GM21786 (cell line): ENCODE measurements around the gene SCAMP1.
"Not testable (repeated sequence)": the region's sequence is repeated elsewhere in the genome, so short reads cannot be mapped to it uniquely, and the experiment has no call there.

ENCODE experiments used
- ATAC-seq: cut with Tn5 transposase; IDR thresholded peaks from one replicate; pipeline ENCODE4 v1.9.1; 2021; ENCODE audit not compliant: unreplicated experiment

Gene SCAMP1

DNA sequence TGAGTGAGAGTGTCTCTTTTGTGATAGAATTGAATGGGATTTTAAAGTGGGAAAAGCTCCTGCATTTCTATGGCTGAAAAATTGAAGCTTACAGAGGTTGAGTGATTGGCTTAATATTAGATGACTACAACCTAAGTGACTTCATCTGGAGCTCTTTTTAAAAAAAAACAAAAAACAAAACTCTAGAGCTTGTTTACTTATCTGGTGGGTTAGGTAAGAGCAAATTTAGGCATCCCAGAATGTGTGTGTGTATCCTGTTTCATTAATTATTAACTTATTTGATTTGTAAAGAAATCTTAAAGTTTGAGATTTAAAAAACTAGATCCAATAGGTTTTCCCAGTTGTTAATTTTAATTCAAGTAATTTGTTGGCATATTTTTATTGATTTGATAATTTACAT, 60.1 kb downstream of the SCAMP1 start:
- ATAC-seq: no peak

DNA sequence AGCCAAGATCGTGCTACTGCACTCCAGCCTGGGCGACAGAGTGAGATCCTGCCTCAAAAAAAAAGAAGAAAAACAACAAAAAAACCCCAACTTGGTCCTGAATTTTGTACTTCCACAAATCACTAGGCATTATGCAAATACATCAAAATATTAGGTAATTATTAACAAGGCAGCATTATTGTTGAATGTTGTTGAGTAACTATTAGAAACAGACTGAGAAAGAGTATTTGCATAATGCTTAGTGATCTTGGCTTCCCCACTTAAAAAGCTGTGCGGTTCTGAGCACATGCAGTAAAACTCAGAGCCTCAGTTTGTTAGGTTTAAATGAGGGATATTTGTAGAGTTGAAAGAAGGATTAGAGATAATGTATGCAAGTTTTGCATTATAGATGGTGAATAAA, 64.2 kb downstream of the SCAMP1 start:
- no peak for ATAC-seq

DNA sequence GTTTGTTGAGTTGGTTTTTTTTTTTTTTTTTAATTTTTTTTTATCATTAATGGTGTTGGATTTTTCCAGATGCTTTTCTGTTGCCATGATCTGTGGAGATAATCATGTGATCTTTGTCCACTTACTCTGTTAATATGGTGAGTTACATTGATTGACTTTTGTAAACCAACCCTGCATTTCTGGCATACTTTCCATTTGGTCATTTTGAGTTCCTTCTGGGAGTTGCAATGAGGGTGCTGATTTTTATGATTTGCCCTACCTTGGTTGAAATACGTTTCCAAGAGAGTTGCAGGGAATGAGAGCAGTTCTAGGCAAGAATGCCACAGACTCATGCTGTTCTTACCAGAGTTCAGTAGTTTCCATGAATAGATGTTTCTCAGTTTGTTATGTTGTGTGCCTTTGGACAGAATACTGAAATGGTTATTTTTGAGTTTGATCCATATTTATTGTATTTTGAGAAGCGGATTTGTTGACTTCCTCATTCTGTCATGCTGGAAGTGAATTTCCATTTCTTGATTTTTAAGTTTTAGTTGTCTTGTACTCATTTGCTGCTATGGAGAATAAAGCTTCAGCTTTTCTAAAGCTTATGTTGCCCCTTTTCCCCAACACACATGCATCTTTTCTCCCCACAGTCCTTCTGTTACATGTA, 69.0 kb downstream of the SCAMP1 start:
- no peak for ATAC-seq

DNA sequence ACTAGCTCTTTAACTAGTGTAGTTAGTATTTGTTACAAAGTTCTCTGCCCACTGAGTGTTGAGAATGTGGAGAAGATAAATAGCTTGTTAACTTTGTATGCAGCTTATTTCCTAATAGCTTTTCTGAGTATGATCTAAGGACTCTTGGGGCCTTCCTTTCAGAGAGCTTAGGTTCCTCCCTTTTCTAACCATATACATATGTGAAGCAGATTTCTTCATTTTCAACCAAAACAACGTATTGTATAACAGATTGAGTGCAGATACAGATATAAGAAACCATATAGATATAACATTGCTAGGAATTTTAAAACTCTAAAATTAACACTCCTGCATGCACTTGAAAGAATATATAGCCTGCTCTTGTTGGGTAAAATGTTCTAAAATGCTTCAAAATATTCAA, 70.4 kb downstream of the SCAMP1 start:
- no peak for ATAC-seq

DNA sequence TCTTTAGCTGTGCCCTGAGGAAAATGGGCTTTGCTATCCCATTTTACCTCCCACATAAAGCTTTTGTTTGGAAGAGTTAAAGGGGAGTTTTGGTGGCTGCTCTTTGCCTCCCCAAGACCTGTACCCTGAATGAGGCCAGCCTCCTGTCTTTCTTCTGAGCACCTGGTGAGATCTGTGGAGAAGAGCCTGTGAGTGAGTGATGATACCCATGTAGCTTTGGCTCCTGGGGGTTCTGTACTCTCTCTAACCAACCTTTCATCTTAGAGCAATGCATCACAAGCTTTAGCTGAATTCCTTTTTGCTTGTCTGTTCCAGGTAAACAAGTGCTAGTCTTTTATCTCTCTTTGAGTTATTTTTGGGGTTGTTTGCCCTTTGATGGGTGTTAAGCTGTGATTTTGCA, 73.6 kb downstream of the SCAMP1 start:
- no peak for ATAC-seq

DNA sequence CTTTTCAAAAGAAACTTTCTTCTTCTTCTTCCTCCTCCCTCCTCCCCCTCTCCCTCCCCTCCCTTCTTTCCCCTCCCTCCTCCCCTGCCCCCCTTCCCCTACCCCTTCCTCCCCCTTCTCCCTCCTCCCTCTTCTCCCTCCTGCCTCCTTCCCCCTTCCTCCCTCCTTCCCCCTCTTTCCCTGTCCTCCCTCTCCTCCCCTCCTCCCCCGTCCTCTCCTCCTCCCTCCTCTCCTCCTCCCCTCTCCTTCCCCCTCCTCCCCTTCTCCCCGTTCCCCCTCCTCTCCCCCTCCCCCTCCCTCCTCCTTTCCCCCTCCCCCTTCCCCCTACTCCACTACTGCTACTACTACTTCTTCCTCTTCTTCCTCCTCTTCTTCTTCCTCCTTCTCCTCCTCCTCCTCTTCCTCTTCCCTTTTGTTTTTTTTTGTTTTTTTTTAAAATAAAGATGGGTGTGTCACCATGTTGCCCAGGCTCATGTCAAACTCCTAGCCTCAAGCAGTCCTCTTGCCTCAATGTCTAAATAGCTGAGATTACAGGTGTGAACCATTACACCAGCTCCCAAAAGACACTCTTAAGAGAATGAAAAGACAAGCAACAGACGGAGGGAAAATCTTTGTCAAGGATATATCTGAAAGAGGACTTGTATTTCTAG, 87.5 kb downstream of the SCAMP1 start:
- no peak for ATAC-seq

DNA sequence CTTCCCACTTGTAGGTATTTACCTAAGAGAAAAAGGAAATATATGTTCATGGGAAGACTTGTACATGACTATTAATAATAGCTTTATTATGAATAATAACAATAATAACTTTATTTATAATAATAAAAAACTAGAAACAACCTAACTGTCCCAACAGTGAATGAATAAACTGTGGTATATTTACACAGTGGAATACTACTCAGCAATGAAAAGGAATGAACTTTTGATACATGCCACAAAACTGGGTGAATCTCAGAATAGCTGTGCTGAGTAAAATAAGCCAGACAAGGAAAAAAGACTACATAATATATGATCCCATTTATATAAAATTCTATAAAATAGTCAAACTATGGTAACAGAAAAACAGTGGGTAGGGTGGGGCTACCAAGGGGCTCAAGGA, 88.7 kb downstream of the SCAMP1 start:
- ATAC-seq: no peak

DNA sequence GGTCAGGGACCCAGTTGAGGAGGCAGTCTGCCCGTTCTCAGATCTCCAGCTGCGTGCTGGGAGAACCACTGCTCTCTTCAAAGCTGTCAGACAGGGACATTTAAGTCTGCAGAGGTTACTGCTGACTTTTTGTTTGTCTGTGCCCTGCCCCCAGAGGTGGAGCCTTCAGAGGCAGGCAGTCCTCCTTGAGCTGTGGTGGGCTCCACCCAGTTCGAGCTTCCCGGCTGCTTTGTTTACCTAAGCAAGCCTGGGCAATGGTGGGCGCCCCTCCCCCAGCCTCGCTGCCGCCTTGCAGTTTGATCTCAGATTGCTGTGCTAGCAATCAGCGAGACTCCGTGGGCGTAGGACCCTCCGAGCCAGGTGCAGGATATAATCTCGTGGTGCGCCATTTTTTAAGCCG, 97.1 kb downstream of the SCAMP1 start:
- ATAC-seq: not testable (repeated sequence)

DNA sequence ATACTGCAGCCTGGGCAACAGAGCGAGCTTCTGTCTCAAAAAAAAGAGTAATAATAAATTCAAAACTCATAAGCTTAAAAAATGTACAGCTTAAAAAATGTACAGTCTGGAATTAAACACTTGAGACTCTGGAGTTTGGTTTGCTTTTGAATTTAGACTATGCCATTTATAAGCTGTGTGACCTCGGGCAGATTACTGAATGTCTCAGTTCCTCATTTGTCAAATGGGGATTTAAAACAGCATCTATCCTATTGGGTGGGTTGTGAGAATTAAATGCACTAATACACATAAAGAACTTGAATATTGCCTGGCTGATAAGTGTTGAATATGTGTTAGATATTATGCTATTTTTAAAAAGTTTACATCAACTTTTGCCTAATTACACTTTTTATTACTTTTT, 98.4 kb downstream of the SCAMP1 start:
- no peak for ATAC-seq

DNA sequence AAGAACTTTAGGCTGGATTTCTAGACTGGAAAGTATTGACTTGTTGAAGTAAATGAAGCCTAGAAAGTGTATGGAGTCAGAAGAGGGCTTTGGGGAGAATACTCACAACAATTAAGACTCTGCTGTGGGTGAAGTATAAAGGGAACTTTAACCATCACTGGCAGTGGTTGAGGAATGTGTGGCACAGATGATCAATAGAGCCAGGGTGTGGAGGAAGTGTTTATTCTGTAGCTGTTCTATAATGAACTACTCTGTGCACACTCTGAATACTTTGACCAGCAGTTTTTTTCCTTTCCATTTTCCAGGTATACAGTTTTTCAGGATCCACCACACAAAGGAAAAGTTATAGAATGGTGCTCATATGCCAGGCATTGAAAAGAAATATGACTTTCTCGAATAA, 106.7 kb downstream of the SCAMP1 start:
- ATAC-seq: no peak

DNA sequence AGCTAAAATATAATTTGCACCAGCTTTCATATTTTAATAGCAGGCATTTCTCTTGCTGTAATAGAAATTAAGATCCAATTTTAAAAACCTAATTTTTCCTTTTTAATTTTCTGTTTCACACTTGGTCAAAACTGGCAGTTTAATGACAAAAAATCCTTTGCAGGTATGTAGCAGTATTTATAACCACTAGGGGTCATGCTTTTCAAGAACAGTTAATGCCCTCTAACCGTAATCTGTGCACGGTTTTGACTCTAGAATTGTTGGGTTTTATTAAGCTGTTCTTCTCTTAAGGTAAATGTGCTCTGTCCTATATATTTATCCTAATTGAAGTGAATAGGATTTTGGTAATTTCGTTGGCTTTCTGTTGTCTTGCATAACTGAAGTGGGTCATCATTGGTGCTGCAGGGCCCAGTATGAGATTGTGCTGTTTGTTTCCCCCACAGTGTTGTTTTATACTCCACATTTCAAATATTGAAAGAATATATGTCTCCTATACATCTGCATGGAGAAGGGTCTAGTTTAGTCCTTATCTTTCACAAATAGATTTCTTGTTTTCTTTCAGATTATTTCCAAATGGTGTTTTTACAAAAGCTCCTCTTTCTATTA, 107.4 kb downstream of the SCAMP1 start:
- no peak for ATAC-seq

DNA sequence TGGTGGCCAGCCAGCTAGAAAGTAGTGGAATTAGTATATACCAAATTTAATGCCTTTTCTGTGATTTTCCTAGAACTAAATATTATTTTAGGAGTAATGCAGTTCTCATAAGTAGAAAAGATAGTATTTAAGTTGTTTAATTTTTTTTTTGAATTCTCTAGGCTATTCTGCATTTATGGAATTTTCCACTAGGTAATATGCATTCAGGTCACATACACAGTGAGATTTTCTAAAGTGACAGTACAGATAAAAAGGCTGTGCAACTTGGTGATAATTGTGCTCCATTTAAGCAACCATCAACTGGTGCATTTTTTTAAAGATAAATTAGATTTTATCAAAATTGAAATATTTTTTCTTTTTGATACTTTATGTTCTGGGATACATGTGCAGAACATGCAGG, 111.5 kb downstream of the SCAMP1 start:
- ATAC-seq: no peak

DNA sequence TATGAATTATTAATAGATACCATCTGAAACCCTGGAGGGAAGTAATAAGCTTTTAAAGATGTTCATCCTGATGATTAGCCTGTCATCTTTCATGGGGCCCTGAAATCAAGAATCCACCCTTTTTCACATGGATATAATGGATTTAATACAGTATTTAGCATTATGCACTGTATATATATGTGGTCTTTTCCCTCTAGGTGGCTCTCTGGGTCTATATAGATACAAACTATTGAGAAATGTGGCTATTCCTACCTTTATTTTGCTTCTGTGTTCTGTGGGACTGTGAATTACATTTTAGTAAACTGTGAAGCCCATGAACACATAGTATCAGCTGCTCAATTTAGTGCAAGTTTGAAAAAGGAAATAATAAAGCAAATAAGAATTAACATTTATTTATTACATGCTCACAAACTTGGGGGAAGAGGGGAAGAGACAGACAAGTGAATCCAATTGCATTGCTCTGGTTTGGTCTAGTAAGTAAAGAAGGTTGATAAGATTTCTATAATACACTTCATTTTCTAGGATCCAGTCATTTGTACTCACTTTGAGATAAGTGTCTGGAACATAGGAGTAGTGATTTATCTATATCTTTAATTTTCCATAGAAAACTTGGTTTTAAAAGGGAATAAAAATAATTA, 112.2 kb downstream of the SCAMP1 start:
- ATAC-seq: no peak

DNA sequence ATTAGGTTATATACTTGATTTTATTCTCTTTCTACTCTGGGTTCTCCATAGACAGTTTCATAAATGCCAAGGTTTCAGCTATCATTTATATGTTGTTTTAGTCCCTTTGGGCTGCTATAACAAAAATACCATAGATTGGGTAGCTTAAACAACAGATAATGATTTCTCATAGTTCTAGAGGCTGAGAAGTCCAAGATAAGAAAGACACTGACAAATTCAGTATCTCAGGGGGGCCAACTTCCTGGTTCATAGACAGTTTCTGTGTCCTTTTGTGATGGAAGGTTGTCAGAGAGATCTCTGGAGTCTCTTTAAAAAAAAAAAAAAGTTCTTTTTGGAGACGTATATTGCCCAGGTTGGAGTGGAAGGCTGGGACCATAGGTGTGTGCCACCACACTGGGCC, 113.3 kb downstream of the SCAMP1 start:
- no peak for ATAC-seq

DNA sequence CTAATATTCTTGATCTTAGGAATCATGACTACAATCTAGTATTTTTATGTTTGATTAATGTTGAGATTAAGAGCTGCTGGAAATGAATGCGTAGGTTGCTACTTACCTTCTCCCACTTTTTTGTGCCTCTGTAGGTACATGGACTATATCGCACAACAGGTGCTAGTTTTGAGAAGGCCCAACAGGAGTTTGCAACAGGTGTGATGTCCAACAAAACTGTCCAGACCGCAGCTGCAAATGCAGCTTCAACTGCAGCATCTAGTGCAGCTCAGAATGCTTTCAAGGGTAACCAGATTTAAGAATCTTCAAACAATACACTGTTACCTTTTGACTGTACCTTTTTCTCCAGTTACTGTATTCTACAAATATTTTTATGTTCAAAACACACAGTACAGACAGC, 115.0 kb downstream of the SCAMP1 start:
- ATAC-seq: no peak

DNA sequence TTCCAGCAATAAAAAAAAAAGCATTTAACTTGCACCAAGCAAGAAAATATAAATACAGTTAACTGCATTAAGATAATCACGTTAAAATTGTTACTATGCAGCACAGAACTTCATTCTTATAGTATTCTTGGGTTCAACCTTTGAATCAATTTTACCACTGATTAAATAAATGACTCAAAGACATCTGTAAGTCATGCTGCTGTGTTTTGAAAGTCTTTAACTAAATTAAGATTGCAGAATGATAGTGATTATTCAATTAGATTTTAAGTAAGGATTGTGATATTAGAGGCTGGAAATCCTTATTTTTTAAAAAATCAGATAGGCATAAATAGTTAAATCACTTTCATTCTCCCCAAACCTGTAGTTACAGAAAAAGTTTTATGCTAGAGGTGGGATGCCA, 116.4 kb downstream of the SCAMP1 start:
- ATAC-seq: no peak

DNA sequence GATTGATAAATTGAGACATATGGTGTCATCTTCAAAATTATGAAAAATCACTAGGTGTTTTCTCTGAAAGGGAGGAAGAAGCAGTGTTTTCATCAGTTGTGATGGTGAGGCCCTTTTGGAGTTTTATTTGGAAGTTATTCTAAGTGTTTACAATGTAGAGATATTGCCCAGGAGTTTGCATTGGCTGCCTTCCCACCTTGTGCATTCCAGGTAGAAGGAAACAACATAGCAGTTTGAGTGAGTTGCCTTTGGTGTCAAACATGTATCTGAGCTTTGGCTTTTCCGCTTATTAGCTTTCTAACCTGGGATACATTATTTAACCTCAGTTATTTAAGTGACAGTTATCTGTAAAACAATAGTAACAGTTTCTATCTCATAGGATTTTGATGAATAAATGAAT, 122.5 kb downstream of the SCAMP1 start:
- no peak for ATAC-seq

DNA sequence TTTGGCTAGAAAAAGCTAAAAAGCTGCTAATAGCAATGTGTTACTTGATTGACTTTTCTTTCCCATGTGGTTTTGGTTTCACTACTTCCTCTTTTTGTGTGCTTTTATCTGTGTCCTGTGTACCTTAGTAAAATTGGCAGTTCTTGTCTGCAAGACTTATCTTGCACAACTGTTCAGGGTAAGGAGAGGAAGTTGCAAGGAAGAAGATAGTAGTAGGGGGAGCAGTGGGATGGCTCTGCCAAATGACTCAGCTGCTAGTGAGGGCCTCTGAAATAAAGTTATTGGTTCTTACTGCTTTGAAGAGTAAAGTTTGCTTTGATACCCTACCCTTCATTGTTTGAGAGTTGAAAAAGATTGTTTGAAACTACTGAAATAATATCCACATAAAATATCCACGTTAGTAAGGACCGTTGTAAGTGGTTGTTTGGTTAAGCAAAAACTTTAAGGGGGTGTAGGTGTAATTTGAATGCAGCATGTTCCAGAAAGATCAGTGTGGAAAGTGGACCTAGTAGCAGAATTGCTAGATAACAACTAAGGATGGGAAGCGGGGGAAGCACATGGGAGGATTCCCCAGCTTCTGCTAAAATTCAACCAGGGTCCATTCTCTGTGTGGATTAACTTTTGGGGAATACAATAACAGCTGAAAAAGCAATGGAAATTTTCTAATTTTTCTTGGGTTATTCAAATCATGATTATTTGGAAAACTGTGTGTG, 123.5 kb downstream of the SCAMP1 start:
- peak; percentile 86 for ATAC-seq

DNA sequence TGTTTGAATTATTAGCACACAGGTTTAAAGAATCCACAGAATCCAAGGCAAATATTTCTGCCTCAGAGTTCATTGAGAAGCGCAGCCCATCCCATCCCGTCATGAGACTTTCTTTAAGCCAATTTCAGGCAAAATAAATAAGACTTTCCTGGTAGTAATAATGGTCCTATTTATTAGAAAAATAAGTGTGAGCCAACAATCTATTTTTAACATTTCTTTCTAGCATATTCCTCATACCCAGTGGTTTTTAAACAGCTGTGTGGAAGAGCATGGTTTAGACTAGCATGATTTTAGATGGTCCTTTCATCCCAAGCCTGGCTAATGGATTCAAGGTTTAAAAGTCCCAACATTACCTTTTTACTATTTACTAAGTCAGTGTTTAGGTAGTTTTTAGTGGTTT, 125.8 kb downstream of the SCAMP1 start:
- no peak for ATAC-seq

DNA sequence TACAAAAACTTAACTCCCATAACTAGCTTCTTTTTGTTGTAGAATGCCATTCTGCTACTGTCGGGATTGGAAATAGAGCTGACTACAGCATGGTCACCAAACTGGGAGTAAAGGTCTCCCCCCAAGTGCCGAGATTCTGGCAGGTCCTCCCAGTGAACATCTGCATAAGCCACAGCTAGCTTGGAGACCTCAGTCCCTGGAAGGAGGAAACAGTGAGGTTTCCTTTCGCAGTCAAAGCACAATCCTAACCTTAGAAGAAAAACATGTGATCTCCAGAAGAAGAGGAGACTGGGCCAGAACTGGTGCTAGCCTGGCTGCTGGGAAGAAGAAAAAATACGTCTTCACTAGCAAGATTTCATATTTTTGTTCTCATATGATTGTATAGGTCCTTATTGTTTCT, 127.4 kb downstream of the SCAMP1 start:
- ATAC-seq: no peak

DNA sequence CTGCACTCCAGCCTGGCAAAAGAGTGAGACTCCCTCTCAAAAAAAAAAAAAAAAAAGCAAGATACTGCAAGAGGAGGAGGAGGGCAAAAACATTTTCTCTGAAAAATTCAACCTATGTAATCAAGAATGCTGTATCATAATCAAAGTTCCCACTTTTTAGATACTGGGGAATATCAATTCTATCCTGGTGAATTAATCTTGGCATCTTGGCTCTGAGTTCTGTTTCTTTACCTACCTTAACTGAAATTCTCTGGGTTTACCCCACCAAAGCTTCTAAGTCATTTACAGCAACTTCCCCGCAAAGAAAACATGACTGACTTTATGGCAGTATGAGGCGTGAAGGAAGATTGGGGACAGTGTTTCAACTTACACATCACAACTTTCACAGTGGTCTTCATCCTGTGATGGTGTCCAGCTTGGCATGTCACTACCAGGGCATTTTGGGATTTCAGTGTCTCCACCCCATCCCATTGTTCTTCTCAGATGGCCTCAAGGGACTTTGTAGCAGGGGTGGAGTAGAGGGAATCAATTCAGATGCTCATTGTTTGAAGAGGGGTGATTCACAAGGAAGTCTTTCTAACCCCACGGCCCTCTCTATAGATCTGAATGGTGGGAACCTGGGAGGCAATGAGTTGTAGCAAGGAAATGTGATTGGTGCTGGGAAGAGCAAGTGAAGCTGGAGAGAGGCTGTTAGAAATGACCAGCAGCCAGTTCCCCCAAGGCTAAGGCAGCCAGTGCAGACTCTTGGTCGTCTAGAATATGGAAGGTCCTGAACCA, 130.5 kb downstream of the SCAMP1 start:
- no peak for ATAC-seq
